Parathyroid adenoma (tissue), 2 donors: ENCODE results near the gene SPEF2.
"Not testable (repeated sequence)": the region's sequence is repeated elsewhere in the genome, so short reads cannot be mapped to it uniquely, and the experiment has no call there.

ENCODE experiments used
- H2AFZ ChIP-seq: fragments of 300-600 bp; sonication (generic); one replicate; pipeline ENCODE4 v1.7.0; 2017; ENCODE audit warnings: antibody characterized with exemption, mild to moderate bottlenecking
- H3K27ac ChIP-seq: fragments of 300-600 bp; sonication (generic); one replicate; pipeline ENCODE4 v1.7.0; 2017
- H3K27me3 ChIP-seq: fragments of 300-600 bp; sonication (generic); one replicate; pipeline ENCODE4 v1.7.0; 2017; ENCODE audit warnings: low read length; ENCODE audit not compliant: control insufficient read depth, insufficient read depth
- H3K36me3 ChIP-seq: fragments of 300-600 bp; sonication (generic); one replicate; pipeline ENCODE4 v1.7.0; 2017; ENCODE audit warnings: low read length; ENCODE audit not compliant: control insufficient read depth, insufficient read depth
- H3K4me1 ChIP-seq: fragments of 300-600 bp; sonication (generic); one replicate; pipeline ENCODE4 v1.7.0; 2017; ENCODE audit warnings: control low read depth
- H3K4me2 ChIP-seq: fragments of 300-600 bp; sonication (generic); one replicate; pipeline ENCODE4 v1.7.0; 2017; ENCODE audit warnings: low read length
- H3K4me3 ChIP-seq: fragments of 300-600 bp; sonication (generic); one replicate; pipeline ENCODE4 v1.7.0; 2017; ENCODE audit warnings: low read depth, low read length
- H3K79me2 ChIP-seq: fragments of 300-600 bp; sonication (generic); one replicate; pipeline ENCODE4 v1.7.0; 2017; ENCODE audit warnings: control low read depth
- H3K9ac ChIP-seq: fragments of 300-600 bp; sonication (generic); one replicate; pipeline ENCODE4 v1.7.0; 2017; ENCODE audit warnings: mild to moderate bottlenecking
- H3K9me3 ChIP-seq: fragments of 300-600 bp; sonication (generic); one replicate; pipeline ENCODE4 v1.7.0; 2017; ENCODE audit warnings: low read length; ENCODE audit not compliant: control insufficient read depth
- TF ChIP-seq, protein P1 (sequence below): fragments of 300-600 bp; sonication (generic); IDR thresholded peaks from one replicate; pipeline ENCODE4 v1.7.0; 2017; ENCODE audit warnings: antibody characterized with exemption, mild to moderate bottlenecking
- donor health status: primary hyperparathyroidism.

The SPEF2 gene

DNA sequence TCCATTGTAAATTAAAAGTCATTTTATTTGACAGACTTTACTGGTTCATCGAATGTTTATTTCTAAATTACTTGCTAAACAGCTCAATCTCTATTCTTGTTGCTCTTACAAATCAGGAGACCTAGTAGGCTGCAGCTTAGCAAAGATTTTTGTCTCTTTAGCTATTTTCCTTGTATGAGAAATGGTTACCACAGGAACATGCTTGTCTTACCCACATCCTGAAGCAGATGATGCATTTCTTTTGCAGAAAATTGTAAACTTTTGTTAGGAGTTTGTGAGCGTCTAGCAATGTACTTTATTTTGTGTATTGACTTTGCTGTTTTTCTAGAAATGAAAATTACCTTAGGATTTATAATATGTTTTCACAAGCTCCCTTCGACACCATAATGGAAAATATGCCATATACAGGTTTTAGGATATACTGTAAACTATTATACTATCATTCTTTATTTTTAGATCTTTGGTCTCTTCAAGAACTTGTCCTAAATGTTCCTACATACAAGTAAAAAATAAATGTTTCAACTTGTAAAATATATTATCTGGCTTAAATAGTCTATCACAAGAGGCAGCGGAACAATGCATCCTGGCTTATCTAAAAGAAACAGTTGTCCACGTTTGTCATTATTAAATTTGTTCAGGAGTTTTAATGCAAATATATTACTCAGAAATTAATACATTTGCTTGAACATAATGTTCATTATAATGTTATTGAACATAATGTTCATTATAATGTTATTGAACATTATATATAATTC, 54.1 kb downstream of the SPEF2 start:
- Histone ChIP-seq H3K79me2 (no peaks in the 10 kb centered on the region), H3K36me3 (no peaks in the 10 kb centered on the region), H3K4me2 (no peak overlapping the region), H2AFZ (no peak overlapping the region), H3K9ac (no peak overlapping the region), H3K27me3 (no peaks in the 10 kb centered on the region), H3K4me1 (no peaks in the 10 kb centered on the region), H3K27ac (no peak overlapping the region), H3K9me3 (no peaks in the 10 kb centered on the region), H3K4me3 (no peak overlapping the region)
- TF ChIP-seq, protein P1, sequence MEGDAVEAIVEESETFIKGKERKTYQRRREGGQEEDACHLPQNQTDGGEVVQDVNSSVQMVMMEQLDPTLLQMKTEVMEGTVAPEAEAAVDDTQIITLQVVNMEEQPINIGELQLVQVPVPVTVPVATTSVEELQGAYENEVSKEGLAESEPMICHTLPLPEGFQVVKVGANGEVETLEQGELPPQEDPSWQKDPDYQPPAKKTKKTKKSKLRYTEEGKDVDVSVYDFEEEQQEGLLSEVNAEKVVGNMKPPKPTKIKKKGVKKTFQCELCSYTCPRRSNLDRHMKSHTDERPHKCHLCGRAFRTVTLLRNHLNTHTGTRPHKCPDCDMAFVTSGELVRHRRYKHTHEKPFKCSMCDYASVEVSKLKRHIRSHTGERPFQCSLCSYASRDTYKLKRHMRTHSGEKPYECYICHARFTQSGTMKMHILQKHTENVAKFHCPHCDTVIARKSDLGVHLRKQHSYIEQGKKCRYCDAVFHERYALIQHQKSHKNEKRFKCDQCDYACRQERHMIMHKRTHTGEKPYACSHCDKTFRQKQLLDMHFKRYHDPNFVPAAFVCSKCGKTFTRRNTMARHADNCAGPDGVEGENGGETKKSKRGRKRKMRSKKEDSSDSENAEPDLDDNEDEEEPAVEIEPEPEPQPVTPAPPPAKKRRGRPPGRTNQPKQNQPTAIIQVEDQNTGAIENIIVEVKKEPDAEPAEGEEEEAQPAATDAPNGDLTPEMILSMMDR, result no peak

DNA sequence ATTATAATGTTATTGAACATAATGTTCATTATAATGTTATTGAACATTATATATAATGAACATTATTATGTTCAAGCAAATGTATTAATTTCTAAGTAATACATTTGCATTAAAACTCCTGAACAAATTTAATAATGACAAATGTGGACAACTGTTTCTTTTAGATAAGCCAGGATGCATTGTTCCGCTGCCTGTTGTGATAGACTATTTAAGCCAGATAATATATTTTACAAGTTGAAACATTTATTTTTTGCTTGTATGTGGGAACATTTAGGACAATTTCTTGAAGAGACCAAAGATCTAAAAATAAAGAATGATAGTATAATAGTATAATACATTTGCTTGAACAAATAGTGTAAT, 54.6 kb downstream of the SPEF2 start:
- H3K79me2 ChIP-seq, H3K4me3 ChIP-seq, H3K27me3 ChIP-seq, H3K4me2 ChIP-seq, H3K4me1 ChIP-seq, H2AFZ ChIP-seq, H3K27ac ChIP-seq, H3K9ac ChIP-seq, H3K9me3 ChIP-seq, H3K36me3 ChIP-seq: not testable (repeated sequence)

DNA sequence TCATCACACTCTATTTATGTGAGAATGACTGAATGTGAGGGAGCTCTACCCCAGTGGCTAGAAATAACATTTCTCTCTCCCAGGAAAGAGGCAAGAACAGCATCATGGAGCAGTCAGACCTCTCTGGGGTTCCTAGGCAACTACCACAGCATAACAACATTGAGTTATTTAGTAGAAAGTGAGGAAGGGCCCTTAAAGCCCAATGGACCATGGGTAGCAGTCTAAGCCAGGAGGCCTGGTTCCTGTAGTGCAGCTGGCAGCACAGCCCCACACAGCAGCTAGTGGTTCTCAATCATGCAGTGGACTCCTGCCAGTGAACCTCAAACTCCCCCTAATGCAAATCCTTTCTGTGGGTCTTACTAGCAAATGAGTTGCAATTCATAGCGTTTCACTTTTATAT, 55.3 kb downstream of the SPEF2 start:
- Histone ChIP-seq H2AFZ (no peak overlapping the region), H3K9me3 (no peaks in the 10 kb centered on the region), H3K4me1 (peaks cover 11% of the 10 kb centered on the region), H3K27me3 (no peaks in the 10 kb centered on the region), H3K9ac (no peak overlapping the region), H3K36me3 (no peaks in the 10 kb centered on the region), H3K4me2 (no peak overlapping the region), H3K4me3 (no peak overlapping the region), H3K79me2 (no peaks in the 10 kb centered on the region), H3K27ac (no peak overlapping the region)
- TF ChIP-seq, protein P1, result no peak

GRCh38 chr5:35674049-35674448, 56.4 kb downstream of the SPEF2 start:
- Histone ChIP-seq H3K9me3 (no peaks in the 10 kb centered on the region), H3K4me2 (no peak overlapping the region), H3K9ac (no peak overlapping the region), H3K4me1 (peaks cover 21% of the 10 kb centered on the region), H3K4me3 (no peak overlapping the region), H3K27ac (no peak overlapping the region), H2AFZ (no peak overlapping the region), H3K27me3 (no peaks in the 10 kb centered on the region), H3K36me3 (no peaks in the 10 kb centered on the region), H3K79me2 (no peaks in the 10 kb centered on the region)
- TF ChIP-seq, protein P1, result no peak

GRCh38 chr5:35675392-35675791, 57.7 kb downstream of the SPEF2 start:
- Histone ChIP-seq H3K79me2 (no peaks in the 10 kb centered on the region), H3K36me3 (no peaks in the 10 kb centered on the region), H3K4me1 (peaks cover 32% of the 10 kb centered on the region), H3K4me3 (no peak overlapping the region), H3K9ac (no peak overlapping the region), H3K27me3 (no peaks in the 10 kb centered on the region), H2AFZ (no peak overlapping the region), H3K27ac (no peak overlapping the region), H3K9me3 (no peaks in the 10 kb centered on the region), H3K4me2 (no peak overlapping the region)
- TF ChIP-seq, protein P1, result no peak
